Transverse colon (tissue), 4 donors: ENCODE results near the gene GPER1. TPM values are rescaled to one million over a fixed set of nuclear protein-coding genes. Genes with fewer than 3 reads are reported as not detected.

ENCODE experiments used
- DNase-seq: peaks from one replicate; pipeline ENCODE4 v3.0.0-alpha.2; 2019
- H3K27ac ChIP-seq, 4 donors: fragments of 200-600 bp; sonication (generic); 2 replicates each; pipeline ENCODE4 v1.5.1; 2016 to 2018; ENCODE audit warnings: inconsistent platforms in 4 of 4
- H3K27me3 ChIP-seq: fragments of 200-600 bp; sonication (generic); 2 replicates; pipeline ENCODE4 v1.5.1; 2017; ENCODE audit warnings: inconsistent platforms
- H3K36me3 ChIP-seq, 4 donors: fragments of 200-600 bp; sonication (generic); 2 replicates each; pipeline ENCODE4 v1.5.1; 2017 to 2019; ENCODE audit warnings: inconsistent platforms in 4 of 4
- H3K4me1 ChIP-seq, 4 donors: fragments of 200-600 bp; sonication (generic); 2 replicates each; pipeline ENCODE4 v1.5.1; 2017 to 2020; ENCODE audit warnings: inconsistent platforms in 4 of 4
- H3K4me3 ChIP-seq, 4 donors: fragments of 200-600 bp; sonication (generic); 1 replicate in 1 of 4; 2 replicates in 3 of 4; pipeline versions ENCODE4 v1.5.1 to v1.6.1; 2017 to 2019; ENCODE audit warnings: inconsistent platforms in 4 of 4
- H3K9me3 ChIP-seq, 2 donors: fragments of 200-600 bp; sonication (generic); 2 replicates each; pipeline ENCODE4 v1.5.1; 2017 to 2019; ENCODE audit warnings: inconsistent platforms in 2 of 2
- CTCF ChIP-seq, 5 experiments: fragments of 200-600 bp in 3 of 5; fragments of 450-650 bp in 2 of 5; sonication (generic) in 3 of 5; IDR thresholded peaks; 1 replicate in 2 of 5; 2 replicates in 3 of 5; pipeline ENCODE4 v1.5.1; 2016 to 2017; ENCODE audit warnings: antibody characterized with exemption in 5 of 5, inconsistent platforms in 3 of 5, mild to moderate bottlenecking in 2 of 5, moderate library complexity in 1 of 5
- EP300 ChIP-seq: sonication (generic); formaldehyde crosslinking; IDR thresholded peaks from one replicate; pipeline ENCODE4 v1.6.1; 2017; ENCODE audit warnings: antibody characterized with exemption, low read depth
- POLR2A ChIP-seq: fragments of 450-650 bp; IDR thresholded peaks from one replicate; pipeline ENCODE4 v1.6.1; 2016; ENCODE audit warnings: antibody characterized with exemption, mild to moderate bottlenecking, moderate library complexity
- POLR2AphosphoS5 ChIP-seq, 3 donors: sonication (generic); formaldehyde crosslinking; IDR thresholded peaks; one replicate each; pipeline ENCODE4 v1.6.1; 2016; ENCODE audit warnings: antibody characterized with exemption in 3 of 3
- WGBS, 2 donors: methylation state at CpG; one replicate each; pipeline ENCODE4 v1.1.5; 2018; ENCODE audit warnings: low coverage in 1 of 2; 5-methylcytosine and 5-hydroxymethylcytosine counted together
- in situ Hi-C, 4 donors: fragments of 200-750 bp; cut with MboI; loops; one replicate each; pipeline versions ENCODE4 v1.15.0 to v1.15.1; 2017; ENCODE audit warnings: low sequenced_read_pairs in 3 of 4, low pct_ligation_motif_present in 1 of 4, low pct_unique_long_range_greater_than_20kb in 1 of 4
- intact Hi-C: fragments of 100-400 bp; cut with DNase I; formaldehyde crosslinking; loops from one replicate; pipeline ENCODE4 v1.15.1; 2023; ENCODE audit warnings: low total_unique reads
- total RNA-seq, 4 donors: library from RNA; depleted of rRNA; stranded (reverse); fragments of >200 nt; gene quantifications; one replicate each; pipeline ENCODE4 v1.1.0, GENCODE V29; 2016

GPER1 gene
- total RNA-seq, 4 donors from 2014 or later = 2.2 to 33.7 (median 11.7) TPM

GRCh38 chr7:1103789-1104515, 16.0 kb downstream of the GPER1 start:
- intact Hi-C loops (no loop called here), in situ Hi-C loops (no loop called here)
- no peak for TF ChIP-seq CTCF (IDR thresholded peaks at IDR 0.05)
- TF ChIP-seq POLR2A = no peak
- TF ChIP-seq POLR2AphosphoS5 (IDR thresholded peaks at IDR 0.05) = no peak
- no peak for TF ChIP-seq EP300
- WGBS, 2 donors = 91% methylated on average over 21 of the region's 21 CpGs; no CpG with 5 or more reads in 1 of the 2 donors
- DNase-seq = no peak
- Histone ChIP-seq H3K36me3 (no peaks in the 10 kb centered on the region), H3K27ac (no peak overlapping the region), H3K27me3 (no peaks in the 10 kb centered on the region), H3K4me1 (no peaks in the 10 kb centered on the region), H3K9me3 (no peaks in the 10 kb centered on the region), H3K4me3 (no peak overlapping the region)

- in situ Hi-C loops (no loop called here), intact Hi-C loops (no loop called here)
- Histone ChIP-seq H3K9me3 (no peaks in the 10 kb centered on the region), H3K36me3 (no peaks in the 10 kb centered on the region), H3K27ac (no peak overlapping the region), H3K4me3 (no peak overlapping the region), H3K27me3 (no peaks in the 10 kb centered on the region), H3K4me1 (no peaks in the 10 kb centered on the region)
- DNase-seq = no peak
- TF ChIP-seq EP300 = no peak
- no peak for TF ChIP-seq POLR2AphosphoS5 (IDR thresholded peaks at IDR 0.05)
- no peak for TF ChIP-seq CTCF (IDR thresholded peaks at IDR 0.05)
- TF ChIP-seq POLR2A = no peak
- 86 to 95% methylated on average over 4 to 13 of the region's 13 CpGs for WGBS, 2 donors
Observed at GRCh38 chr7:1104516-1105179, 16.7 kb downstream of the GPER1 start.

- no peak overlapping the region for H3K27ac ChIP-seq
- WGBS, 2 donors = 89% methylated on average over 11 of the region's 11 CpGs; no CpG with 5 or more reads in 1 of the 2 donors
- no peaks in the 10 kb centered on the region for H3K36me3 ChIP-seq
- H3K4me1 ChIP-seq = no peaks in the 10 kb centered on the region
- no peak for DNase-seq
- intact Hi-C loops (no loop called here), in situ Hi-C loops (no loop called here)
- H3K4me3 ChIP-seq = no peak overlapping the region
- no peaks in the 10 kb centered on the region for H3K9me3 ChIP-seq
- TF ChIP-seq POLR2AphosphoS5 (IDR thresholded peaks at IDR 0.05) (no peak), POLR2A (no peak), EP300 (no peak), CTCF (IDR thresholded peaks at IDR 0.05) (no peak)
- no peaks in the 10 kb centered on the region for H3K27me3 ChIP-seq
Observed at GRCh38 chr7:1105189-1105588, 17.3 kb downstream of the GPER1 start.

- 60 to 89% methylated on average over 1 to 27 of the region's 27 CpGs for WGBS, 2 donors
- TF ChIP-seq CTCF (IDR thresholded peaks at IDR 0.05) = no peak
- no peak for TF ChIP-seq POLR2A
- no peak for TF ChIP-seq POLR2AphosphoS5 (IDR thresholded peaks at IDR 0.05)
- TF ChIP-seq EP300 = no peak
- Histone ChIP-seq H3K27ac (no peak overlapping the region), H3K9me3 (no peaks in the 10 kb centered on the region), H3K4me1 (no peaks in the 10 kb centered on the region), H3K36me3 (no peaks in the 10 kb centered on the region), H3K27me3 (no peaks in the 10 kb centered on the region), H3K4me3 (no peak overlapping the region)
- no peak for DNase-seq
- in situ Hi-C loops = no loop called here
- intact Hi-C loops = no loop called here
Observed at GRCh38 chr7:1106063-1106792, 18.3 kb downstream of the GPER1 start.
